ENCODE measurements around the gene GABBR2.

The GABBR2 gene

GRCh38 chr9:98401140-98402018 lies 307.4 kb downstream of the GABBR2 start:
- DNase-seq (ENCODE audit: low spot score), result no peak

GRCh38 chr9:98399950-98400683 lies 308.6 kb downstream of the GABBR2 start:
- DNase-seq (ENCODE audit: low spot score), result no peak

GRCh38 chr9:98396656-98397055 lies 312.1 kb downstream of the GABBR2 start:
- DNase-seq (ENCODE audit: low spot score), result no peak

DNA sequence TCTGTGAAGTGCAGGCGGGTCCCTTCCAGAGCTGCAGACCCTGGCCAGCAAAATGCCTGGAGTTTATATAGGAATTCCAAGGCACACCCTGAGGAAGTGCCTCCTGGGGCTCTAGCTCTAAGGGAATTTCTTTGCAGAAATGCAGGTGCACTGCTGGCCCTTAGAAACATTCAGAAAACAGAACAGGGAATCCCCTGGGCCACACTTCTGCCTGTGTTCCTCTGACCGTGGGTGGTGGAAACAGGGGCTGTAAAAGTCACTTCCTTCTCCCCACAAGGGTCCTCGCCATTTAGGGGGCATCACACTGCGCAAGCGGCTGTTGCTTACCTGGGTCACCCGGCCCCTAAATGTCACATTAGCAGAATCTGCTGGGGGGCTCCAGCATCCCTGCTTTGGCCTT lies 312.5 kb downstream of the GABBR2 start:
- no peak for DNase-seq (ENCODE audit: low spot score)

- DNase-seq (ENCODE audit: low spot score), result no peak
These were observed 316.9 kb downstream of the GABBR2 start for GRCh38 chr9:98391867-98392266.

GRCh38 chr9:98391406-98391805 lies 317.3 kb downstream of the GABBR2 start:
- no peak for DNase-seq (ENCODE audit: low spot score)

DNA sequence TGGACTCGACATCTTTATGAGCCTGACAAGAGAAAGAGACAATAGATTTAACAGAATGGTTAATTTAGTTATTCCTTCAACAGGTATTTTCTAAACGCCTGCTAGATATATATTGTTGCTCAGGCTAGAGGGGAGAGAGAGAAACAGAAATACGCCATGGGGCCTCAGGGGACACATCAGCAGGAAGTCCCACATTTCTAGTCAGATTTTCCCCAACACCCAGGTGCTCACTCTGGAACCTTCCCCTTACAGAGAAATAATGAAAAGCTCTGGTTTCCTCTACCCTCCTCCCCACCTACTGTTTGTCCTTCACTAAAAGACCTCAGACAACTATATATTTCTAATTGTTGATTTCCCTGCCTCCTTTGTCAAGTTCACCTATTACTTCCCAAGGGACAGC lies 323.0 kb downstream of the GABBR2 start:
- no peak for DNase-seq (ENCODE audit: low spot score)

GRCh38 chr9:98383758-98384157 lies 325.0 kb downstream of the GABBR2 start:
- DNase-seq (ENCODE audit: low spot score), result no peak

- DNase-seq (ENCODE audit: low spot score), result no peak
These were observed 327.2 kb downstream of the GABBR2 start for GRCh38 chr9:98381311-98382103.

DNA sequence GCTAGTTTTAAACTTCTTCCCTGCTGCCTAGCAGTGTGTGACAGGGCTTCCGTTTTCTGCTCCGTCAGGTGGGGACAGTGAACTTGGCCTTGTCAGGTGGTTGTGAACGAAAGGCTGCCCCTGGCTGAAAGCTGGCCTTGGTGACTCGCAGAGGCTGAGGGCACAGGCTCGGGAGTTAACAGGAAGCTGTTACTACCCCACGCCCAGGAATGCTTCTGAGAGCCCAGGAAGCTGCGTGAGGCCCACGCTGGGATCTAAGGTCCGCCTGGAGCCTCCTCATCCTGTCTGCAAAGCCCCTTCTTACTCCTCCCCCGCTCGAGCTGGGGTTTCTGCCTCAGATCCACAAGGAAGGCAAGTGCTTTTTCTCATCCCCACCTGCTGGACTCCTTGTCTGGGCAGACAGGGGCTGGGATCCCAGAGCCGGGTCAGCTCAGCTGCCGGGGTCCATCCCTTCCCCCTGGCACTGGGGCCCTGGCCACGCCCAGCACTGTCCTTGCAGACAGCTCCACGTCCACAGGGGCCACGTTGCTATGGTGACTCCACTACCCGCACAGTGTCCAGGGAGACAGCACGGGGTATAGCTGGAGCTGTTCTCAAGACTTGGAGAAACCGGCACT lies 328.6 kb downstream of the GABBR2 start:
- no peak for DNase-seq (ENCODE audit: low spot score)

GRCh38 chr9:98379572-98379971 lies 329.2 kb downstream of the GABBR2 start:
- DNase-seq (ENCODE audit: low spot score), result no peak

DNA sequence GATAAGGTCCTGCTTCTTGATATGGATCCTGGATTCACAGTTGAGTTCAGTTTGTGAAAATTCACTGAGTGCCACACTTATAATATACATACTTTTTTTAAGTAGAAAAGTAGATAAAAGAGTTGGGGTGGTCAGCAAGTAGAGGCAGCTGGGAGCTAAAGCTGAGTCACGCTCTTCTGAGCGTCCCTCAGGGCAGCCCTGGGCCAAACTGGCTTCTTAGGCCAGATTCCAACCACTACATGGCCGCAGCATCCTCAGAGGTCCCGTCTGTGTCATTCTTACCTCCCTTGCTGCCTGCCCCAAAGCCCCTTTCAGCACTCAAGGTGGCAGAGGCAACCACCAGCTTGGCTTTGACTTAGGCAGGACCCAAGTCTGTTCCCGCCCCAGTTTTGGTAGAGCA lies 329.9 kb downstream of the GABBR2 start:
- DNase-seq (ENCODE audit: low spot score), result no peak

GRCh38 chr9:98378206-98378780 lies 330.4 kb downstream of the GABBR2 start:
- no peak for DNase-seq (ENCODE audit: low spot score)

- DNase-seq (ENCODE audit: low spot score), result no peak
These were observed 333.5 kb downstream of the GABBR2 start for GRCh38 chr9:98375138-98375726.

- no peak for DNase-seq (ENCODE audit: low spot score)
These were observed 334.2 kb downstream of the GABBR2 start for GRCh38 chr9:98374385-98375051.

DNA sequence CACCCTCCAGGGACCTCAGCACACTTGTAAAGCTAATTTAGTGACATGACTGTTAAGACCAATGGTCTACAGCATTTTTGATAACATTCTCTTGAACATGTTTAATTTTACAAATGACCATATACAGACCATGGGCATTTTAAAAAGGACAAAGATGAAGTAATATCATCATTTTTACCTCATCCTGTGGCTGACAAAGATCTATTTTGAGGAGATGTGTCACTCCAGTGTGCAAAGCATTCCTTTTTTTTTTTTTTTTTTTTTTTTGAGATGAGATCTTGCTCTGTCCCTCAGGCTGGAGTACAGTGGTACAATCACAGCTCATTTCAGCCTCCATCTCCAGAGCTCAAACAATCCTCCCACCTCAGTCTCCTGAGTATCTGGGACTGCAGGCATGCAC lies 335.1 kb downstream of the GABBR2 start:
- DNase-seq (ENCODE audit: low spot score), result no peak

GRCh38 chr9:98372077-98372836 lies 336.5 kb downstream of the GABBR2 start:
- DNase-seq (ENCODE audit: low spot score), result no peak

DNA sequence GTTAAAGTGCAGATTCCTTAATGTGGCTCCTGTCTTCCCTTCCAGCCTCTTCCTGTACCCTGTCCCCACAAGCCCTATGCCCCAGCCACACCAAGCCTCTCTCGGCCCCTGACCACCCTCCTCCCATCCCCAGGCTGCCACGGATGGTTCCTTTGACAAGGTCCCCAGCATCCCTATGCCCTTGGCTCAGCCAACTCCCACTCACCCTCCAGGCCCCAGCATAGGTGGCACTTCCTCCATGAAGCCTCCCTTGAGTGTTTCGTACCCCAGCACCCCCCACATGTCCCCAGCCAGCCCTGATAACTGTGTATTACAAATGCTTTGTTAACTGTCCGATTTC lies 337.8 kb downstream of the GABBR2 start:
- no peak for DNase-seq (ENCODE audit: low spot score)

GRCh38 chr9:98370300-98370975 lies 338.3 kb downstream of the GABBR2 start:
- no peak for DNase-seq (ENCODE audit: low spot score)

- no peak for DNase-seq (ENCODE audit: low spot score)
These were observed 338.8 kb downstream of the GABBR2 start for GRCh38 chr9:98369896-98370295.

Data from cerebellar cortex (tissue), 1 donor.